Kidney (tissue), 14 donors: Measurements from ENCODE around the gene FAM78A. TPM values are rescaled to one million over a fixed set of nuclear protein-coding genes. Genes with fewer than 3 reads are reported as not detected.

Source experiments
- DNase-seq, 5 donors: peaks; one replicate each; pipeline ENCODE4 v3.0.0-alpha.2; 2013 to 2020
- FAIRE-seq: peaks from 2 replicates; lab custom pipeline; 2012; peaks lifted over from hg19 to GRCh38; lab: Jason Lieb, UNC
- H3K27ac ChIP-seq, 2 donors: one replicate each; pipeline ENCODE4 v1.7.0; 2013; ENCODE audit warnings: low read depth in 2 of 2, low read length in 2 of 2, inconsistent platforms in 1 of 2
- H3K27me3 ChIP-seq: one replicate; pipeline ENCODE4 v1.7.1; 2013; ENCODE audit warnings: low read length, inconsistent platforms; ENCODE audit not compliant: control insufficient read depth, insufficient read depth
- H3K36me3 ChIP-seq, 3 donors: one replicate each; pipeline versions ENCODE4 v1.7.0 to v1.7.1; 2013; ENCODE audit warnings: low read length in 3 of 3, control low read depth in 1 of 3, inconsistent platforms in 1 of 3; ENCODE audit not compliant: insufficient read depth in 3 of 3, control insufficient read depth in 2 of 3
- H3K4me1 ChIP-seq, 3 donors: one replicate each; pipeline versions ENCODE4 v1.7.0 to v1.7.1; 2013; ENCODE audit warnings: low read length in 3 of 3, inconsistent platforms in 1 of 3, low read depth in 1 of 3; ENCODE audit not compliant: control insufficient read depth in 2 of 3, insufficient read depth in 2 of 3
- H3K4me3 ChIP-seq, 3 donors: one replicate each; pipeline versions ENCODE4 v1.7.0 to v1.8.1; 2013; ENCODE audit warnings: low read length in 3 of 3, control low read depth in 1 of 3, inconsistent platforms in 1 of 3
- H3K9ac ChIP-seq, 3 donors: one replicate each; pipeline versions ENCODE4 v1.7.0 to v1.7.1; 2013; ENCODE audit warnings: low read length in 3 of 3, control low read depth in 1 of 3, inconsistent platforms in 1 of 3
- H3K9me3 ChIP-seq, 3 donors: one replicate each; pipeline versions ENCODE4 v1.7.0 to v1.7.1; 2013; ENCODE audit warnings: low read length in 3 of 3, control low read depth in 1 of 3, inconsistent platforms in 1 of 3; ENCODE audit not compliant: control insufficient read depth in 2 of 3, insufficient read depth in 1 of 3
- CTCF ChIP-seq: IDR thresholded peaks from 3 replicates; pipeline ENCODE4 v1.5.1; 2012; ENCODE audit warnings: mild to moderate bottlenecking, moderate library complexity, borderline replicate concordance; ENCODE audit not compliant: insufficient read depth; ENCODE audit errors: extremely low read depth
- intact Hi-C: fragments of 100-400 bp; cut with DNase I; formaldehyde crosslinking; loops from one replicate; pipeline ENCODE4 v1.11.1; 2022
- polyA plus RNA-seq: library from polyadenylated mRNA; stranded (reverse); fragments of 350-450 nt; fragmentation: Illumina TruSeq; extraction: RNeasy Lipid Tissue Mini Kit (QIAGEN cat#74804); gene quantifications from one replicate; pipeline ENCODE4 v1.2.3, GENCODE V29; 2014; ENCODE audit warnings: low read depth, low replicate concordance; ENCODE audit not compliant: insufficient read depth
- total RNA-seq: library from RNA; stranded (reverse); fragmentation: NEBNext Ultra II Directional; extraction: Animal tissue kit (Norgen Biotek cat#: 25700); gene quantifications from one replicate; pipeline ENCODE4 v1.2.1, GENCODE V29; 2021
- donor health status: control.
- donor health status: control.
- donor health status: control.
- donor health status: control.
- donor health status: control.
- donor health status: DM: yes; HTN: yes; CAD: no.
- donor health status: Normal renal cell carcinoma (clear cell type).

The FAM78A gene
- total and polyA plus RNA-seq, 2 donors from 2014 or later, result 1.6 to 6.1 TPM

DNA sequence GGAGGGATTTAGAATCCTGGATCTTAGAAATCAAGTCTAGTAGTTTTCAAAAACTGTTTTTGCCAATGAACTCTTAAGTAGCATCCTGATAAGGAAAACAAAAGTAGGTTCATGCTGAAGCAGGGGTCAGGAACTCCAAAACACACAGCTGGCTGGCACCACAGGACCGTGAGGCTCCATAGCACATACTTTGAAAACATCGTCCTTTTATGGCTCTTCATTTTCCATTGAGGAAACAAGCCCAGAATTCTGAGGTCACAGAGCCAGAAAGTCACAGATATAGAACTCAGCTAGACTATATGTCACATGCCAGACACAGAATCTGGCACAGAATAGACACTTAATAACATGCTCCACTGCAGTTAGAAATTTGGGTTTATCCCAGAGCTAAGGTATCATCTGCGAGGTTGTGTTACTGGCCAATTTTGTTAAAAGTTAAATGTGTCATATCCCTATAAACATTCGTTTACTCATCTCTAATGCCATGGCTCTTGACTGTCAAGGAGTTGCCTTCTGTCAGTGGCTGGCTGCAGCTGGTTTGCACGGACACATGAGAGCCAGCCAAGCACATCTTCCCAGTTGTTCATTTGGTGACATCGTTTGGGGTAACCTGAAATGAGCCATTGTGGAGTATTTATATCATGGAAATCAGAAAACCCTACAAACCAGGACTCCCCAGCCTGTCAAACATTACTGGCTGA is 58.8 kb downstream of the FAM78A start:
- TF ChIP-seq CTCF, result no peak
- H3K9ac ChIP-seq, result peak overlapping the region in 1 of 3 donors; percentile 28
- H3K4me1 ChIP-seq, result no peaks in the 10 kb centered on the region
- peaks cover 0 to 11% (median 0%) of the 10 kb centered on the region in 3 donors for H3K36me3 ChIP-seq
- no peak for FAIRE-seq
- H3K9me3 ChIP-seq, result no peaks in the 10 kb centered on the region
- intact Hi-C loops, result no loop called here
- DNase-seq, result no peak
- no peaks in the 10 kb centered on the region for H3K27me3 ChIP-seq
- H3K27ac ChIP-seq, result no peak overlapping the region
- H3K4me3 ChIP-seq, result no peak overlapping the region

- Histone ChIP-seq H3K4me3 (no peak overlapping the region), H3K27me3 (no peaks in the 10 kb centered on the region), H3K9ac (peak overlapping the region in 1 of 3 donors; percentile 28), H3K9me3 (no peaks in the 10 kb centered on the region), H3K27ac (no peak overlapping the region), H3K4me1 (no peaks in the 10 kb centered on the region), H3K36me3 (peaks cover 0 to 10% (median 0%) of the 10 kb centered on the region in 3 donors)
- FAIRE-seq (no peak), DNase-seq (no peak)
- no peak for TF ChIP-seq CTCF
- intact Hi-C loops, result no loop called here
These were observed 59.5 kb downstream of the FAM78A start for GRCh38 chr9:131216806-131217205.

DNA sequence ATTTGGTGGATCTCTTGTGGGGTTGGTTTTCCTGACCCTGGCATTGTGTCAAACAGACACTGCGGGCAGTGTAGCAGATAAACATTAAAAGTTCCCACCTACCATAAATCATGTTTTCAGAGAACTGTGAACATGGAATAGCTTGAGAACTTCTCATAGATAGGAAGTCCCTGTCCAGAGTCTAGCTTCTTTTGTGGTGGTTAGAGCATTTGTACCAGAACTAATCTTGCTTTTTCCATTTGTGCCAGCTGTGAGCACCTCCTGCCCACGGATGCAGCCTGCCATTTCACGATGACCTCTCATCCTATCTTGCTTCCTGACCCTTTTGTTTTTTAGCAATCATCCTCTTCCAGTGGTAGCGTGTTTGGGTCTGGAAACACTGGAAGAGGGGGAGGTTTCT is 61.4 kb downstream of the FAM78A start:
- H3K36me3 ChIP-seq, result peaks cover 0 to 13% (median 0%) of the 10 kb centered on the region in 3 donors
- H3K9me3 ChIP-seq, result peaks cover 0 to 1% (median 0%) of the 10 kb centered on the region in 3 donors
- no peaks in the 10 kb centered on the region for H3K27me3 ChIP-seq
- H3K9ac ChIP-seq, result no peak overlapping the region
- H3K27ac ChIP-seq, result no peak overlapping the region
- TF ChIP-seq CTCF, result no peak
- H3K4me1 ChIP-seq, result no peaks in the 10 kb centered on the region
- peak in 1 of 5 donors; percentile 39 for DNase-seq
- no peak for FAIRE-seq
- H3K4me3 ChIP-seq, result no peak overlapping the region
- intact Hi-C loops, result no loop called here
